H7 (cell line): Measurements from ENCODE around the gene TMEM129. TPM values are rescaled to one million over a fixed set of nuclear protein-coding genes. Genes with fewer than 3 reads are reported as not detected.

Source experiments
- DNase-seq: peaks from one replicate; pipeline ENCODE4 v3.0.0; 2012
- H3K27me3 ChIP-seq: 2 replicates; pipeline ENCODE4 v1.6.0; 2011; ENCODE audit warnings: mild to moderate bottlenecking, low read length; ENCODE audit not compliant: control insufficient read depth, insufficient read depth
- H3K36me3 ChIP-seq: replicated peaks from 2 replicates; pipeline ENCODE4 v1.5.1; 2011; ENCODE audit warnings: low read length; ENCODE audit not compliant: control insufficient read depth, insufficient read depth
- H3K4me3 ChIP-seq: 2 replicates; pipeline ENCODE4 v1.5.1; 2011; ENCODE audit warnings: low read depth, mild to moderate bottlenecking, control low read depth, low read length, moderate library complexity; ENCODE audit not compliant: insufficient read depth
- total RNA-seq: library from RNA; depleted of rRNA; stranded (reverse); fragments of >200 nt; shearing (Covaris generic); gene quantifications from 2 replicates; pipeline ENCODE4 v1.2.3, GENCODE V29; 2014

Gene TMEM129
- total RNA-seq, 1 experiment from 2014 or later, result 69.7 TPM

GRCh38 chr4:1752284-1753041 is 31.3 kb upstream of the TMEM129 start:
- Histone ChIP-seq H3K27me3 (no peaks in the 10 kb centered on the region), H3K36me3 (no peaks in the 10 kb centered on the region), H3K4me3 (no peak overlapping the region)
- peak; percentile 83 for DNase-seq

- Histone ChIP-seq H3K36me3 (no peaks in the 10 kb centered on the region), H3K27me3 (no peaks in the 10 kb centered on the region), H3K4me3 (no peak overlapping the region)
- no peak for DNase-seq
Observed at GRCh38 chr4:1751919-1752283, 30.8 kb upstream of the TMEM129 start.

GRCh38 chr4:1751155-1751918 is 30.2 kb upstream of the TMEM129 start:
- H3K27me3 ChIP-seq, result no peaks in the 10 kb centered on the region
- no peak for DNase-seq
- H3K36me3 ChIP-seq, result no peaks in the 10 kb centered on the region
- no peak overlapping the region for H3K4me3 ChIP-seq

GRCh38 chr4:1750381-1751154 is 29.4 kb upstream of the TMEM129 start:
- Histone ChIP-seq H3K36me3 (no peaks in the 10 kb centered on the region), H3K4me3 (no peak overlapping the region), H3K27me3 (no peaks in the 10 kb centered on the region)
- no peak for DNase-seq

- Histone ChIP-seq H3K27me3 (no peaks in the 10 kb centered on the region), H3K36me3 (peaks cover 3% of the 10 kb centered on the region; the same call in 1 of the 2 replicates), H3K4me3 (no peak overlapping the region)
- DNase-seq, result peak; percentile 83
Observed at GRCh38 chr4:1749826-1750225, 28.7 kb upstream of the TMEM129 start.

- peak; percentile 84 for DNase-seq
- no peak overlapping the region for H3K4me3 ChIP-seq
- H3K36me3 ChIP-seq, result peaks cover 4% of the 10 kb centered on the region
- no peaks in the 10 kb centered on the region for H3K27me3 ChIP-seq
Observed at GRCh38 chr4:1749370-1749769, 28.2 kb upstream of the TMEM129 start.

- H3K4me3 ChIP-seq, result no peak overlapping the region
- H3K27me3 ChIP-seq, result no peaks in the 10 kb centered on the region
- H3K36me3 ChIP-seq, result peaks cover 9% of the 10 kb centered on the region
- DNase-seq, result peak; percentile 99
Observed at GRCh38 chr4:1748465-1748995, 27.4 kb upstream of the TMEM129 start.

GRCh38 chr4:1747603-1747967 is 26.5 kb upstream of the TMEM129 start:
- peaks cover 12% of the 10 kb centered on the region for H3K36me3 ChIP-seq
- no peak overlapping the region for H3K4me3 ChIP-seq
- H3K27me3 ChIP-seq, result no peaks in the 10 kb centered on the region
- DNase-seq, result no peak

GRCh38 chr4:1746919-1747602 is 25.9 kb upstream of the TMEM129 start:
- Histone ChIP-seq H3K27me3 (no peaks in the 10 kb centered on the region), H3K36me3 (peaks cover 16% of the 10 kb centered on the region), H3K4me3 (no peak overlapping the region)
- DNase-seq, result no peak

- Histone ChIP-seq H3K4me3 (no peak overlapping the region), H3K36me3 (peaks cover 22% of the 10 kb centered on the region)
- peak; percentile 99 for DNase-seq
Observed at GRCh38 chr4:1746265-1746691, 25.2 kb upstream of the TMEM129 start.

GRCh38 chr4:1745697-1746096 is 24.6 kb upstream of the TMEM129 start:
- Histone ChIP-seq H3K27me3 (no peaks in the 10 kb centered on the region), H3K4me3 (no peak overlapping the region), H3K36me3 (peaks cover 27% of the 10 kb centered on the region)
- no peak for DNase-seq

More at GRCh38 chr4:1746265-1746691, 25.2 kb upstream of the TMEM129 start:
- H3K27me3 ChIP-seq, result no peaks in the 10 kb centered on the region

GRCh38 chr4:1745165-1745564 is 24.0 kb upstream of the TMEM129 start:
- DNase-seq, result no peak
- Histone ChIP-seq H3K36me3 (peaks cover 31% of the 10 kb centered on the region), H3K4me3 (no peak overlapping the region), H3K27me3 (no peaks in the 10 kb centered on the region)

GRCh38 chr4:1744552-1744951 is 23.4 kb upstream of the TMEM129 start:
- Histone ChIP-seq H3K4me3 (no peak overlapping the region), H3K27me3 (no peaks in the 10 kb centered on the region), H3K36me3 (peaks cover 31% of the 10 kb centered on the region)
- no peak for DNase-seq

- no peaks in the 10 kb centered on the region for H3K27me3 ChIP-seq
- no peak for DNase-seq
- H3K4me3 ChIP-seq, result no peak overlapping the region
- H3K36me3 ChIP-seq, result peaks cover 31% of the 10 kb centered on the region
Observed at GRCh38 chr4:1743975-1744374, 22.9 kb upstream of the TMEM129 start.
